Measurements from ENCODE around the gene TMEM108. TPM values are rescaled to one million over a fixed set of nuclear protein-coding genes. Genes with fewer than 3 reads are reported as not detected.

Gene TMEM108
- total RNA-seq, 4 donors from 2014 or later, result 0.54 to 2.9 (median 1.4) TPM

GRCh38 chr3:133189893-133190292 is 151.7 kb downstream of the TMEM108 start:
- no peak for TF ChIP-seq CTCF (IDR thresholded peaks at IDR 0.05)
- TF ChIP-seq POLR2A (IDR thresholded peaks at IDR 0.05), result no peak
- intact Hi-C loops (cut with DNase I; ENCODE audit: low total_unique reads), result no loop called here
- DNase-seq (ENCODE audit: low spot score in 2 of 2), result no peak
- no peak overlapping the region for H3K4me3 ChIP-seq (ENCODE audit: low read depth, poor library complexity, severe bottlenecking)
- 89 to 95% methylated on average over 1 of the region's 1 CpG for WGBS, 2 donors

GRCh38 chr3:133191818-133192217 is 153.6 kb downstream of the TMEM108 start:
- DNase-seq (ENCODE audit: low spot score in 2 of 2), result no peak
- intact Hi-C loops (cut with DNase I; ENCODE audit: low total_unique reads), result no loop called here
- WGBS, 2 donors, result 82 to 85% methylated on average over 2 of the region's 2 CpGs
- H3K4me3 ChIP-seq (ENCODE audit: low read depth, poor library complexity, severe bottlenecking), result no peak overlapping the region
- TF ChIP-seq POLR2A (IDR thresholded peaks at IDR 0.05) (no peak), CTCF (IDR thresholded peaks at IDR 0.05) (no peak)

- WGBS, 2 donors, result 84 to 86% methylated on average over 9 of the region's 9 CpGs
- TF ChIP-seq POLR2A (IDR thresholded peaks at IDR 0.05) (no peak), CTCF (IDR thresholded peaks at IDR 0.05) (no peak)
- no peak for DNase-seq (ENCODE audit: low spot score in 2 of 2)
- H3K4me3 ChIP-seq (ENCODE audit: low read depth, poor library complexity, severe bottlenecking), result no peak overlapping the region
- intact Hi-C loops (cut with DNase I; ENCODE audit: low total_unique reads), result no loop called here
Measured at GRCh38 chr3:133192363-133192945, 154.3 kb downstream of the TMEM108 start.

GRCh38 chr3:133192967-133193366 is 154.8 kb downstream of the TMEM108 start:
- TF ChIP-seq POLR2A (IDR thresholded peaks at IDR 0.05) (no peak), CTCF (IDR thresholded peaks at IDR 0.05) (no peak)
- DNase-seq (ENCODE audit: low spot score in 2 of 2), result no peak
- H3K4me3 ChIP-seq (ENCODE audit: low read depth, poor library complexity, severe bottlenecking), result no peak overlapping the region
- intact Hi-C loops (cut with DNase I; ENCODE audit: low total_unique reads), result no loop called here

- no peak for DNase-seq (ENCODE audit: low spot score in 2 of 2)
- intact Hi-C loops (cut with DNase I; ENCODE audit: low total_unique reads), result no loop called here
- no peak for TF ChIP-seq POLR2A (IDR thresholded peaks at IDR 0.05)
- TF ChIP-seq CTCF (IDR thresholded peaks at IDR 0.05), result no peak
- H3K4me3 ChIP-seq (ENCODE audit: low read depth, poor library complexity, severe bottlenecking), result no peak overlapping the region
- WGBS, 2 donors, result 77 to 96% methylated on average over 3 of the region's 3 CpGs
Measured at GRCh38 chr3:133196527-133196926, 158.3 kb downstream of the TMEM108 start.

- H3K4me3 ChIP-seq (ENCODE audit: low read depth, poor library complexity, severe bottlenecking), result no peak overlapping the region
- 86 to 87% methylated on average over 1 of the region's 1 CpG for WGBS, 2 donors
- intact Hi-C loops (cut with DNase I; ENCODE audit: low total_unique reads), result no loop called here
- no peak for TF ChIP-seq POLR2A (IDR thresholded peaks at IDR 0.05)
- no peak for TF ChIP-seq CTCF (IDR thresholded peaks at IDR 0.05)
- no peak for DNase-seq (ENCODE audit: low spot score in 2 of 2)
Measured at GRCh38 chr3:133197619-133198018, 159.4 kb downstream of the TMEM108 start.

Data from lower leg skin (tissue), 4 donors.